DMS79 treated with DMSO at 0.1 percent for 48 hours (cell line): ENCODE results near the gene PCBP4.

Experiments used
- DNase-seq: peaks from one replicate; lab custom pipeline; 2025; lab: John Stamatoyannopoulos, UW

PCBP4 gene

DNA sequence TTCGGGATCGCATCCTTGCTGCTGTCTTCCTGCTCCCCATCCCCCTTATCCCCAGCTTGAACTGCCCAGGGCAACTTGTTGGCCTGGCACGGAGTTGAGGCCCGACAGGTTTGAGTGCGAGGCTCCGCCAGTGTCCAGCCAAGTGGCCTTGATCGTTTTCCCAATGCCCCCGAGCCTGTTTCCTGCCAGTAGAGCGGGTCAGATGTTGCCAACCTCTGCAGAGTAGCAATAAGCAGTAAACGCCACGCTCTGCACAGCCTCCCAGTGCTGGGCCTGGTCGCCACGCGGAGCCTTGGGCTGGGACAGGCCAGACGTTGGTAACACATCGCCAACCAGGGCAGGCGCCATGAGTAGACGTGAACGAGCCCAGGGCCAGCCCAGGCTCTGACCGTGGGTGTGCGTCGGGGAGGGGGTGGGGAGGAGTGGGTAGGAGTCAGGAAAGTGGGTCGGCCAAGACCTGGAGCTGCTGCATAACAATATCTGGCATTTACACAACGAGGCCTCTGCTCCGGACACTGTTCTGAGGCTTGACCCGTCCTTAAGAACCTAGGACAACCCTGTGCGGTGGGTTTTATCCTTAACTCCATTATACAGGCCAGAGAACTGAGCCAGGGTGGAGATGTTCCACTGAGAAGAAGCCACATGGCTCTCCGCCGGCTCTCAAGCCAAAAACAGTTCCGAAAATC, 7.2 kb upstream of the PCBP4 start:
- peak; percentile 6 for DNase-seq

DNA sequence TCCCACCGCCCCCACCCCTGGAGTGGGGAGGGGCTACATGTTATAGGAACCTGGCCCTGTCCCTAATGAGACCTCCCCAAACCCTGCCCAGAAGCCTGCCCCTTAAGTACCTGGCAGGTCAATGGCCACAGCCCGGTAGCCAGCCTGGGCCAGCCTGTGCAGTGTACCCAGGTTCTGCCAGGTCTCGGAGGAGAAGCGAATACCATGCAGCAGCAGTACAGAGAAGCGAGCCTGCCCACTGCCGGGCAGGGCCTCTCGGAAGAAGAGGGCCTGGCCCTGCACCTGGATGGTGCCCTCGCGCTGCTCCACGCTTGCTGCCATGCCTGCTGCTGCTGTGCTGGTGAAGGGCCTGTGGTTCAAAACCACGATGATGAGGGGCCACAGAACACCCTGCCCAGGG, 4.1 kb upstream of the PCBP4 start:
- DNase-seq: no peak

GRCh38 chr3:51970606-51971300, 3.5 kb upstream of the PCBP4 start:
- no peak for DNase-seq

- no peak for DNase-seq
These were observed 2.6 kb upstream of the PCBP4 start for GRCh38 chr3:51969841-51970240.

DNA sequence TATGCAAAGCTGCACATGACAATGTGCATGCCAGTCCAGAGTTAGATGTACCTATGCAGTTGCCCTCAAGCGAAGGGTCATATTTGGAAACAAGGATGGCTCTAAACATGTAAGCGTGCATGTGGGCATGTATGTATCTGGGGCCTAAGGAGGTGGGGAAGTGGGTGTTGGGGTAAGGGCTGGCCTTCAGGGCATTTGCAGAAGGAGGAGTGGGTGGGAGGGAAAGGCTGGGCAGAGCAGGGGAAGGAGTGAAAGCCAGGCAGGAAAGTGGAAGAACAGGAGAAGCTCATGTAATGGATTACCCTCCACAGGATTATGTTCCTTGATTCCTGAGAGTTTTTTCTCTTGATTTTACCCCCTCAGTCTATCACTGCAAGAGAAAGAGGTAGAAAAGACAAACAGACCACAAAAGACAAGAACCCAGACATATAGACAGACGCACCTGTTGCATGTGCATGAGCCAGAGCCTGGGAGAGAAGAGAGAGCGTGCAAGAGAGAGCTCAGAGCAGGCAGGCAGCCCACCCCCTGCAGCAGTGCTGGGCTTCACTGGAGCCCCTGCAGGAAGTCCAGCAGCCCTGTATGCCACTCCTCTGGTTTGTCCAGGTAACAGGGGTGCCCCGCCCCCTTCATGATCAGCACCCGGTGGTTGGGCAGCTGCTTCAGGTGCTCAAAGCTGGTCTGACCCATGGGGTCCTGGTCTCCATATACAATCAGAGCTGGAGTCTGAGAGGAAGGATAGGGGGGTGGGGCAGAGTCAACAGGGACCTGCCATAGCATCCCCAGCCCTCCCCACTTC, 1.8 kb upstream of the PCBP4 start:
- no peak for DNase-seq

DNA sequence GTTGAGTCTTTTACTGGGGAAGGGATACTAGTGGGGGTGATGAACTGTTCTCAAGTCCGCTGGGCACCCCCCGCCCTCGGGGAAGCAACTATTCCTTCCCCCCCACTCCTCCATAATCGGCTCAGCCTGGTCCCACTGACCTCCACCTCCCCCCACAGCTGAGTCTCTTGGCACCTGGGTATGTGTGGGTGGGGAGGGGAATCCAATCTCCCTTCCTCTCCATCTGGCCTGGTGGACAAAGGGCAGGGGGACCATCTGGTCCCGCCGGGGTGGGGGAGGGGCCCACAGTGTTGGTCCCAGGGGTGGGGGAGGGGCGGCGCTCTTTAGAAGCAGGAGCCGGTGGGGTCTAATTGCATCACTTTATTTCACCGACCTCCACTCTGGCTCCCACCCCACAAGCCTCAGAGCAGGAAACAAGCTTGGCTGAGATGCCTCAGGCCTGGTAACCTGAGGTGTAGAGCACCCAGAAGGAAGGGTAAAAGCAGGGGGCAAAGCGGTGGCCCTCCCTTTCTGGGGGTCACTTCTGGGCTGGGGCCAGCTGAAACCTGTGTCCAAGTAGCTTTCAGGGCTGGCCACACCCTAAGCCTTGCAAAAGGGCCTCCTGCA, 1.0 kb upstream of the PCBP4 start:
- DNase-seq: no peak

GRCh38 chr3:51966922-51967383, 301 bp downstream of the PCBP4 start:
- no peak for DNase-seq

- DNase-seq: no peak
These were observed 768 bp downstream of the PCBP4 start for GRCh38 chr3:51966486-51966885.

DNA sequence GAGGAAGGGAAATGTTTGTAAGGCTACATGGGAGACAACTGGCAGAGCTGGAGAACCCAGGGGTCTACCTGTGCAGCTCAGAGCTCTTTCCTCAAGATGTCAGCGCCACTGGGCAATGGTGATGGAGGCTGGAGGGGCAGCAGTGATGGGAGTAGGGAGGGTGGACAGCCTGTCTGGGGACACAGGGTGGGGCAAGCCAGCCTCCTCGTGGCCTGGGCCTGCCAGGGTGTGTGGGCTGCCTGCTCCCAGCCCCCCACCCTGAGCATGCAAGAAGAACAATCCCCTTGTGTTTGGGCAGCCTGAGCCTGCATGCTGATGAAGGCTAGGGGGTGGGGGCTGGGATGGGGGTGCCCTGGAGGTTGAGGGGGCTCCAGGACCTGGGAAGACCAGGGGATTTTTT, 1.2 kb downstream of the PCBP4 start:
- no peak for DNase-seq

- DNase-seq: no peak
These were observed 2.7 kb downstream of the PCBP4 start for GRCh38 chr3:51964521-51964920.

- no peak for DNase-seq
These were observed 3.3 kb downstream of the PCBP4 start for GRCh38 chr3:51963951-51964451.

DNA sequence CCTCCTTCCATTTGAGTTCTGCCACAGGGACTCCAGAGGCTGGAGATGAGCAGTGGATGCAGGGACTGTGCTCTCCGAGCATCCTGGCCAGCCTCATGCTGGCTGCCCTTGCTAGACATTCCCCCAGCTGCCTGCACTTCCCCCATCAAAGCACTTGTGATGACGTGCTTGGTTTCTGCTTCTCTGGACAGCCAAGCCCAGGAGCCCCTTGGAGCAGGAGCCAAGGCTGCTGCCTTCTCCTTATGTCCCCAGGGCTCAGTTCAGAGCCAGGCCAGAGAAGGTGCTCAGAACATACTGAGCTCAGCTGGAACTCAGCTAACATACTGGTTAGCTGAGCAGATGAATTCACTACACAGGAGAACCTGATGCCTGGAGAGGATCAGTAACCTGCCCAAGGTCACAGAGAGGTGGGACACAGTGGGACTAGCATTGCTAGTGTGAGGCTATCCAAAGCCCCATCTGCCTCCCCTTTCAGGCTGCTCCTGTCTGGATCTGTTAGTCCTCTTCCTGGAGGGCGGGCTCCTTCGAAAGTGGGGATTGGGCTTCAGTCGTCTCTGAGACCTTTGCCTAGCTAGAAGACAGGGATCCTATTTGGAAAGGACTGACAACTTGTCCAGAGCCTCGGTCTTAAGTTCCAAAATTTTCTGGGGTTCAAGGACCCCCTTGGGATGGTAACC, 4.3 kb downstream of the PCBP4 start:
- DNase-seq: no peak

DNA sequence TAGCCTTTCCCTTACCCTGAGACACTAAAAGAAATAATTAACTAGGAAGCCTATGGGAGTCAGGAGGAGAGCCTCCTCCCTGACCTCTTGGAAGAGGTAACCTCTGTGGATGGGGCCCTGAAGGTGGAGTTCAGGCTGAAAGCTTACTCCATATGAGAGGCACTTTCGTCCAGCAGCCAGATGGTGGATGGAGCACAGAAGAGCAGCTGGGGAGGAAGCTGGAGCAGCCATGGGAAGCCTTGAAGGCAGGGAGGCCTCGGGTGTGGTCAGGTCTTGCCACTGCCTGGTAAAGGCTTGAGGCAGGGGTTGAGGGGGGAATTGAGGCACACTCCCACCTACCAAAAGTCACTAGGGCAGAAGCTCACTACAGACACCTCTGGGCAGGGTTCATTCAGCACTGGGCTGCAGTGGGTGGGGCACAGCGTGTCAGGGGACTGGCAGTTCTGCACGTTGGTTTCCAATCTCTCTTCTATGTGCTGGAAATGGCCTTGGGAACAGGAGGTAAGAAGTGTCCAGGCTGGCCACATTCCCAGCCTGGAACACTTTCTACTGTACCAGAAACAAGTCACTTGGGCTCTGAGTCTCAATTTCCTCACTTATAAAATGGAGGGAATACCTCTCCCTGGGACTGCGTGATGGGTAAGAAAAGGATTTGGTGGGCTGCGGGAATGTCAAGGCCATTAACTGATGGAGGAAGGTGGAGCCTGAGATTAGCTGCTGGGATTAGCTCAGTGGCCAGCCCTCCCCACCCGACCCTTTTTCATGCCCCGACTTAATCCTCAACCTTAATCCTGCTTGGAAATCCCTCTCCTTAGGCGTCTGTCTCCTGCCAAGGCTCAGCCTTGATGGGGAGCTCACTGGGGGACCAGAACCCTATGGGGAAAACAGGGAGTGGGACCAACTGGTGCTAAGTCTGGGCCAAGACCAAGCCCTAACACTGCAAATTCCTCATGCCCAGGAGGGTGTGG, 5.4 kb downstream of the PCBP4 start:
- DNase-seq: no peak

DNA sequence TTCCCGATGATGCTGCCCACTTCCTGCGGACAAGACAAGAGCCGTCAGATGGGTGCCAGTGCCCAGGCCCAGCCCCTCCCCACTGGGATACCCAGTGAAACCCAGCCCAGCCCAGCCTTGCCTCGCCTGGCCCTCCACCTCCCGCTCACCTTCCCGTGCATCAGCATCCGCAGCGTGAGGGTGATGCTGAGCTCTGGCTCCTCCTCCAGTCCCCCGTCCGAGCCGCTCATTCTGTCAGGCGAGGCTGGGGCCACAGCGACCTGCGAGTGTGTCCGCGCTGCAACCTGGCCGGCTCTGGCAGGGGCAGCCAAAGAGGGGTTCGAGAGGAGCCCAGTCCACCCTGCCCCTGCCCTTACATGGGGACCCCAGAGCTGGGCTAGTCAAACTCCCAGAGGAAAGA, 6.2 kb downstream of the PCBP4 start:
- no peak for DNase-seq

GRCh38 chr3:51960386-51960785, 6.9 kb downstream of the PCBP4 start:
- no peak for DNase-seq

- DNase-seq: no peak
These were observed 7.6 kb downstream of the PCBP4 start for GRCh38 chr3:51959651-51960050.

- no peak for DNase-seq
These were observed 8.4 kb downstream of the PCBP4 start for GRCh38 chr3:51958603-51959521.

DNA sequence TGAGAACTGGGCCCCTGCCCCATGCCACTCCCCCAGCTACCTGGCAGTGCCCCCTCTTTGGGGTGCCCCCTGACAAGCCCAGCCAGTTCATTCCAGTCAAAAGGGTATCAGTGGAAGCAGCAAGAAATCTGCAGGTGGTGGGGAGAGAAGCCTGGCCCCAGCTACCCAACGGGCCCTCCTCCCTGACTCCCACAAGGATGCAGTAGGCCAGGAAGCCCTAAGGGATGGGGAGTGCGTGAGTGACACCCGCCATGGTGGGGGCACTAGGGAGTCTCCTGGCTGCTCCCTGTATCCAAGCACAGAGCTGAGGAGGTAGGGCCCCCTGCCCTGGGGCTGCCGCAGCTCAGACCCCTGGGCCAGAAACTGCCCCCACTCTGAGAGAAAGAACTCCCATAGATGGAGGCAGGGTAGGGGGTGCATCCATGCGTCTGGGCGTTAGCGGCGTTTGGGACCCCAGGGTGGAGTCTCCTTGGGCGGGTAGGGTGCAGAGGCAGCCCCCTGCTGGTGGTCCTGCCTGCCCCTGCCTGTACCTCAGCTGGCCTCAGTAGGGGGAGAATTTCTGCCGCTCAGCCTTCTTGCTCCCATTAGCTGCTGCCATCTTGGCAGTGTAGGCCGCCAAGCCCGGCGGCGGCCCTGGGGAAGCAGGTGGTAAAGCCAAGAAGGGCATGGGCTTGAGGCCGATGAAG, 9.6 kb downstream of the PCBP4 start:
- no peak for DNase-seq
